ENCODE measurements around the gene CLPSL2.
"Not testable (repeated sequence)": the region's sequence is repeated elsewhere in the genome, so short reads cannot be mapped to it uniquely, and the experiment has no call there.

Gene CLPSL2, protein sequence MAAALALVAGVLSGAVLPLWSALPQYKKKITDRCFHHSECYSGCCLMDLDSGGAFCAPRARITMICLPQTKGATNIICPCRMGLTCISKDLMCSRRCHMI

GRCh38 chr6:35776364-35777215, at the start of gene CLPSL2:
CLPSL2 (plus strand) TSS chr6:35776598; CDS start chr6:35776619, 21 bp downstream.
- peak; percentile 25 to 43 (median 25) for DNase-seq

- peak; percentile 53 to 79 (median 70) for DNase-seq
These were observed 49.0 kb upstream of the CLPSL2 start for GRCh38 chr6:35727231-35727934.

DNA sequence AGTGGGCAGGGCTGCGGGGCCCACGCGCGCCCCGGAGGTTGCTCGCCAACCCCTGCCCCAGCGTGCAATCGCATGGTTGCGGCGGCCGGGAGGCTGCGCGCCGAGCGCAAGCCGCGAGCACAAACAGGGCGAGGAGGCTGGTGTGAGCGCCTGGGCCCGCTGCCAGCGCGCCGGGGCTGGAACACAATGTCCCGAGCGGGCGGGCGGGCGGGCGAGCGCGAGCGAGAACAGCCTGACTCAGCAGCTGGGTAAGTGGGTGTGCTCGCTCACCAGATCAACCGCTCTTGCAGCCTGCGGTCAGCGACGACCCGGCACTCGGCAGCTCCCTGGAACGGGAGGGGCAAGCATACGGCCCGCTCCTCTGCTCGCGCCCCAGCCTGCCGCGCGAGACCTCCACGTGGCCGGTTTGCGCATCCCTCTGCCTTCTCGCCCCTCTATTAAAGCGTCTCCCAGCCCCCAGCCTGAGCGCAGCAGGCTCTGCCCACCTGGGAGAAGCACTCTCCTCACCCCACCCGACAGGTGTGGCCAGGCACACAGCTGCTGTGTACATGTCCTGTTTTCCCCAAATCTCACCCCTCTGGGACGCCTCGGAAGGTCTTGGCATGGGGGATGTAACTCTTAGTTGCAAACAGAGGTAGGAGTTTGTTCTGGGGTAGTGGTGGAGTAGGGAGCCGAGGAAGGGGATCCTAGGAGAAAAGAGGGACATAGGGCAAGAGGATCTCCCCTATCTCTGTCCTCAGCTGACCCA, 48.3 kb upstream of the CLPSL2 start:
- peak; percentile 89 to 92 (median 91) for DNase-seq

- no peak for DNase-seq
These were observed 47.4 kb upstream of the CLPSL2 start for GRCh38 chr6:35728683-35729678.

DNA sequence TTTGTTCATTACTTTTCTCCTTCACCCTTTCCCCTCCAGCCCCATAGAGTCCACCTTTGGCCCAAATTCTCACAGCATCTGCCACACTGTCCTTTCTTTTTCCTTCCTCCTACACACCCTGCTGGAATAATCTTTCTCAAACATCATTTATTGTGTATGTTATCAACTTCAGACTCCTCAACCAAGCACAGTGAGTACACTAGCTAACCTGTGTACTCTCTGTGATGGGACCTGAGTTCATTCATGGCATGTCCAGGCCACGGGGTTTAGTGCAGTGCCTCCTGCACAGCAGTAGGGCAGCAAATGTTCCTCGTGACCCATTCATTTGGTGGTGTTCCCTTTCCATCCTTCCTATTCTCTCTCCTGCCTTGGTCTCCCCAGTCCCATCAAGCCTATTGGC, 46.7 kb upstream of the CLPSL2 start:
- no peak for DNase-seq

DNA sequence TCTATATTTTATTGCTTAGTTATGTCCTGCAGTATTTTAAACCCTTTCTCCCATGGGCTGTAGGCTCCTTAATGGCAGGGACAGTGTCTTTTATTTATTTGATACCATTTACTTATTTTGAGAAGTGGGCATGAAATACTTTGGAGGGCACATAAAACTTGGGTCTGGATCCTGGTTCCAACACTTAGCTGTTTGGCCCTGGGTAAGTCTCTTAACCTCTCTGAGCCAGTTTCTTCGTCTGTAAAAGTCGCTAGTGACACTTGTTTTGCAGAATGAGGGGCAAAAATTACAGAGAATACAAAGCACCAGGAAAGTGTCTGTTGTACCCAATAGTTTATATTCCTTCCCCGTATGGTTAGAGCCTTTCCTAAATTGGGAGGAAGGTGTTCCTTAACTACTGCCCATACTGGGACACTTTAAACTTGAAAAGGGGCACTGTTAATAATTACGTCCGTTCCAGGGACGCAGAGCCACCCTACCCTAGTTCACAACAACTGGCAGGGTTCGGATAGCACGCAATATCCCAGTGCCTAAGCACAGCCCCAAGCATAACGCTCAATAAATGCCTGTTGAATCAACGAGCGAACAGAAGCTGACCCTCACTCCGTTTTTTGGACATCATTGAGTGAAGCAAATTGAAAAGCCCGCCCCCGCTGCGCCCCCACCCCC, 45.5 kb upstream of the CLPSL2 start:
- no peak for DNase-seq

- peak in 2 of 3 donors; percentile 44 to 70 for DNase-seq
These were observed 45.0 kb upstream of the CLPSL2 start for GRCh38 chr6:35731414-35731735.

GRCh38 chr6:35731736-35732532, 44.5 kb upstream of the CLPSL2 start:
- DNase-seq = peak; percentile 41 to 75 (median 56)

DNA sequence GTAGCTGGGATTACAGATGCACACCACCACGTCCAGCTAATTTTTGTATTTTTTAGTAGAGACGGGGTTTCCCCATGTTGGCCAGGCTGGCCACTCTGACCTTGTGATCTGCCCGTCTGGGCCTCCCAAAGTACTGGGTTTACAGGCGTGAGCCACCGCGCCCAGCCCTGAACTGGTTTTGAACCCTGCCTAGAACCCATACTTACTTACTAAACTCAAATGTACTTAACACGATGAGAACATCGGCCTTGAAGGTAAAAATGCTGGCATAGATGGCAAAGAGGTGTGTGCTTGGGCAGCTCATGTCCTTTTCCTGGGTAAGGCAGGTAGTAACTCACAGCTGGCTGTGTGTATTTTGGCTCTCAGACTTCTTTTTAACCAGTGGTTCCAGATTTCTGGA, 42.8 kb upstream of the CLPSL2 start:
- no peak for DNase-seq

- DNase-seq = not testable (repeated sequence)
These were observed 42.1 kb upstream of the CLPSL2 start for GRCh38 chr6:35734319-35734718.

DNA sequence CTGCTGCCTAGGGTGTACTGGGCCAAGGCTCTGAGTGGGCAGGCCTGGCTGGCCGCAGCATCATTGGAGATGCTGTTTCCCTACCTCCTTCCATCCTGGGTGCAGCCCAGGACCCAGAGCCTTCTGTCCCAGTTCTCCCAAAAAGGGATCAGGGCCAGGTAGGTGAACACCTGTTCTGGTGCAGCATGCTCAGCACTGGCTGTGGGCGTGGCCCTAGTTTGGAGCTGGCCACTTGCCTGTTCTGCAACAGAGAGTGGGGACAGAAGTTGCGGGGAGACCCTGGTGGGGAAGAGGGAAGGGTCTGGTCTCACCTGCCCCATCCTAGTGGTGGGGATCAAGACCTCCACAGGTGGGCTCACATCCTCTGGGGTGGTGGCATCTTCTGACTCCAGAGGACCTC, 40.9 kb upstream of the CLPSL2 start:
- no peak for DNase-seq

DNA sequence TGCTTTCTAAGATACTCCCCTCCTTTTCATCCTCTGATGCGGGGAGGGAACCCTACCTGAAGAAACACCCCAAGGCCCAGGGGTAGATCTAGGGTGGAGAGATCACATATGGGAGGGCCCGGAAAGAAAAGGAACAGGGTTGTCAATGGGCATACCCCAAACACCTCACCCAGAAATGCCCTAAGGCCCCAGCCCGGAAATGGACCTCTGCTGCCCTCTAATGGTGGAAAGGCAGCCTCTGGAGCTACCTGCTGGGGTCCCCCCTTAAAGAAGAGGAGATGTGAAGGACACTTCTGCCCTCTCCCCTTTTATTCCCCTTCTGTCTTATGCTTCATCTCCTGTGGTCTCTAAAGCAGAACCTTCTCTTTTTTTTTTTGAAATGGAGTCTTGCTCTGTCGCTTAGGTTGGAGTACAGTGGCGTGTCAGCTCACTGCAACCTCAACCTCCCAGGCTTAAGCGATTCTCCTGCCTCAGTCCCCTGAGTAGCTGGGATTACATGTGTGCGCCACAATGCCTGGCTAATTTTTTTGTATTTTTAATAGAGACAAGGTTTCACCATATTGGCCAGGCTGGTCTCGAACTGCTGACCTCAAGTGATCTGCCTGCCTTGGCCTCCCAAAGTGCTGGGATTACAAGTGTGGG, 40.0 kb upstream of the CLPSL2 start:
- DNase-seq = peak; percentile 80 to 88 (median 86)

DNA sequence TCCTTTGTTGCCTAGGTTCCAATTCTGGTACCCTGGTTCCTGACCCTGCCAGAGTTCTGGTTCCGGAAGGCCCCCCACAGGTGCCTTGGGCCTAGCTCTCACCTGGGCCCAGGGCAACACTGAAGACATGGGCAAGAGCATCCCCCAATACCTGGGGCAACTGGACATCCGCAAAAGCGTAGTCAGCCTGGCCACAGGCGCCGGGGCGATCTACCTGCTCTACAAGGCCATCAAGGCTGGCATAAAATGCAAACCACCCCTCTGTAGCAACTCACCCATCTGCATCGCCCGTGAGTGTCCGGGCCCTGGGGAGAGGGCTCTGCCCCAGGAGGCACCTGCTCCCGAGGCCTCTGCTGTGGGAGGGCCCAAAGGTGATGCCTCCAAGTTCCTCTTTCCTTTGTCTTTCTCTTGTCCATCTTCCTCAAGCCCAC, 39.4 kb upstream of the CLPSL2 start, which contains the start of gene ARMC12:
TSS of gene ARMC12 (plus strand) at position 51 of the 431 bp plus-strand sequence. CDS start at position 128, 77 bp downstream.
- DNase-seq = no peak

GRCh38 chr6:35737413-35738211, 38.8 kb upstream of the CLPSL2 start:
- peak; percentile 76 to 91 (median 87) for DNase-seq

DNA sequence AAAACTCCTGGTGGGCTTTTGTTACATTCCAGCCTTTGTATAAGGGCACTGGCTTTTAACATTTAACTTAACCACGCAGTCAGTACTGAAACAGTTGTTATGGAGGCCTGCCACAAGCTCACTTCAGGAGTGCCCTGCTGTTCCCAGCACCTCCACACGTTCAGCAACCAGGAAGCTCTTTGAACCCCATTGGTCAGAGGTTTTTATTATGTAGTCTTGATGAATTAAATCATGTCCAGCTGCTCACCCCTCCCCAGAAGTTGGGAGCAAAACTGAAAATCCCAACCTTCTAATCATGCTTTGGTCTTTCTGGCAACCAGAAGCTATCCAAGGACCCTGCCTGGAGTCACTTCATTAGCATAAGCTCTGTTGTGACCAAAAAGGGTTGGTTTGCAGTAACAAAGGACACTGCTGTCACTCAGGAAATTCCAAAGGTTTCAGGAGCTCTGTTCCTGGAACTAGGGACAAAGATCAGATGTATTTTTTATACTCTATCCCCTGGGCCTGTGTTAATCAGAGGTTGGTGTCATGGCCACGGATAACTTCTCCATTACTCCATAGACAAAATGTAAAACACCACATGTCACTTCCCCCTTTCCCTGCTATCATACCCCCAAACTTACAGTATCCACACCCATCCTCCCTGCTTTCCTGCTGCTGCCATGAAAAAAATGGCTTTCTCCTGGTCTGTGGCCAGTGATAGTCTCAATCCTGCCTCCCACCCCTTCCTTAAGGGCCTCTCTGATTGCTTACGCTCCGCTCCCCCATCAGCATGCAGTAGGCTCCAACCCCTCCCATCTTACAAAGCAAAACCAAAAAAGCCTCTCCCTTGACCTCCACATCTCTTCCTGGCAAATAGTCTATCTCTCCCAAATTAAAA, 36.5 kb upstream of the CLPSL2 start:
- DNase-seq = peak in 2 of 3 donors; percentile 27 to 42

GRCh38 chr6:35742842-35743241, 33.6 kb upstream of the CLPSL2 start:
- DNase-seq = no peak

GRCh38 chr6:35745509-35745908, 30.9 kb upstream of the CLPSL2 start:
- DNase-seq = peak in 1 of 3 donors; percentile 43

- no peak for DNase-seq
These were observed 29.9 kb upstream of the CLPSL2 start for GRCh38 chr6:35746516-35746915.

Measured in suppressor macrophage treated with lipopolysaccharide for 1 hour (primary cell).